GM18498 (cell line): ENCODE data around the gene CCDC183.
"Not testable (repeated sequence)": the region's sequence is repeated elsewhere in the genome, so short reads cannot be mapped to it uniquely, and the experiment has no call there.

Experiments used
- ATAC-seq: cut with Tn5 transposase; IDR thresholded peaks from one replicate; pipeline ENCODE4 v1.9.1; 2021; ENCODE audit warnings: mild to moderate bottlenecking, moderate library complexity; ENCODE audit not compliant: unreplicated experiment

Gene CCDC183

DNA sequence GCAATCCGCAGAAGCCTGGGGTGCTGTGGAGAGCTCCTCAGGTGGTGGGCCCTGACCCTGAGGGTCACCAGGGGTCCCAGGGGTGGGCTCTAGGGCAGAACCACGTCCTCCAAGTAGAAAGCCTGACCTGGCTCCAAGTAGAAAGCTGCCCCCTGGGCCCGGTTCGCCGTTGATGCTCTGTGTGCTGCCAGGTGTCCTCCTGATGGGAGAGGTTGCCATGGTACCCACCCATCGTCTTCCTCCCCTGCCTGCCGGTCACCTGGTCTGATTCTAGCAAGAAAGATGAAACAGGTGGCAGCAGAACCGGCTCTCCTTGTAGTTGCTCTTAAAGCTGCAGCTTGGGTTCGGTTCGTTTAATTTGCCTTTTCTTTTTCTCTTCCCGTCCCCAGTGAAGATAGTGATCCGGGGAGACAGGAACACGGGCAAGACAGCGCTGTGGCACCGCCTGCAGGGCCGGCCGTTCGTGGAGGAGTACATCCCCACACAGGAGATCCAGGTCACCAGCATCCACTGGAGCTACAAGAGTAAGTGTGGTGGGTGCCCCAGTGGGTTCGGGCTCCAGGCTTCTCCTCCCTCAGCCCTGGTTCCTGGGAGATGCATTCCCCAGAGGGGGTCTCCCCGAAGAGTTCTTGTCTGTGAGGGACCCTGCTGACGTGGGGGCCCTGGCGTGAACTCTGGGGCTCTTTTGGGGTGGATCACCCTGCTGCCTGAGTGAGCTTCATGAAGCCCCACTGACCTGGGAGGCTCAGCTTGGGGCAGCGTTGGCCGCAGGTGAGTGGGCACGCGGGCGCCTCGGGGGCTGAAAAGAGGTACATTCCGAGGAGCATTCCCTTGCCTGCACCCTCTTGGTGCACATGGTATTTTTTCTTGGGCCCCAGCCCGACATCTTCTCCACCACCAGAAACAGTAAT lies 27.3 kb downstream of the CCDC183 start:
- ATAC-seq: no peak

- ATAC-seq: no peak
These were observed 28.5 kb downstream of the CCDC183 start for GRCh38 chr9:136824496-136825225.

DNA sequence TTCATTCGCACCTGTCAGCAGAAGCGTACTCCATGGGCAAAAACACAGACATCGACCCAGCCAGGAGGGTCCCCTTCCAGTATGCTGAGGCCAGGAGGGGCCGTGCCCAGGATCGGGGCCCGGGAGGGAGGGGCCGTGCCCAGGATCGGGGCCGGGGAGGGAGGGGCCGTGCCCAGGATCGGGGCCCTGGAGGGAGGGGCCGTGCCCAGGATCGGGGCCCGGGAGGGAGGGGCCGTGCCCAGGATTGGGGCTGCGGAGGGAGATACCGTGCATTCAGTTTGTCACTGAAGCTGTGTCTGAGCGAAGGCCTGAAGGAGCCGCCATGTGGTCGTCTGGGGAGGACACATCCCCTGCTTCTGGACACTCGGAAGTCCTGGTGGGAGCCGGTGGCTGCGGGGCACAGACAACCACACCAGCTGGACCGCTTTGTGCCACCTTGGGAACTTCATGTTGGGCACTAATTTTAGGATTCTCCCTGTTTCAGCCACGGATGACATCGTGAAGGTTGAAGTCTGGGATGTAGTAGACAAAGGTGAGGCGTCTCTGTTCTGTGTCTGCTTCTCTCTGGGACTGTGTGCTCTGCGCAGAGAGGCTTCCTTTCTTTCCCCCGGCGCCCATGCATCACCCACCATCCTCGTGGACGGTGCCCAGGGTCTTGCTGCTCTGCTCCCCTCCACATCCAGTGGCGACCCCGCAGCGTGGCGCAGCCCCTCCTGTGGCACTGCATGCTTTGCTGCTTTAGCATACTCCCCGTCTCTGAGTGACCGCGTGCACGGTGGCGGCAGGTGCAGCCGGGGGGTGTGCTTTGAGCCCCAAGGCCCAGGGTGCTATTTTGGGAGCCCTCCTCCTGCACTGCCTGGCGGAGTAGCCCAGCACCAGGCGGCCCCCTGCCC lies 29.4 kb downstream of the CCDC183 start:
- no peak for ATAC-seq

DNA sequence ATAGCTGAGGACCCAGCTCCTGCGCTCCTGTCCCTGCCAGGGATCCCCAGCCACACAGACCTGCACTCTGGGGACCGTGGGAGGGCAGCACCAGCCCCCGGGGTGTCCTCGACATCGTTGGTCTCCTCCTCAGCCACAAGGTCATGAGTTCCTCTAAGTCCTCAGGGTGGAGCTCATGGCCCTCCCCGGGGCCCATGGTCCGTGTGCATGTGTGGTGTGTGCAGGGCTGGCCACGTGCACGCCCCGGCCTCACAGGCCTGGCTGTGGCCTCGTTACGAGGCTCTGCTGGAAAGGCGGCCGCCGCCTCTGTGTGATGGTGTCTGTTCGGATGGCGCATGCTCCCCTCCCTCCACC lies 30.0 kb downstream of the CCDC183 start:
- no peak for ATAC-seq

GRCh38 chr9:136826703-136827582 lies 30.8 kb downstream of the CCDC183 start:
- ATAC-seq: no peak

GRCh38 chr9:136827794-136828473 lies 31.8 kb downstream of the CCDC183 start:
- ATAC-seq: no peak

- ATAC-seq: no peak
These were observed 32.5 kb downstream of the CCDC183 start for GRCh38 chr9:136828474-136829140.

DNA sequence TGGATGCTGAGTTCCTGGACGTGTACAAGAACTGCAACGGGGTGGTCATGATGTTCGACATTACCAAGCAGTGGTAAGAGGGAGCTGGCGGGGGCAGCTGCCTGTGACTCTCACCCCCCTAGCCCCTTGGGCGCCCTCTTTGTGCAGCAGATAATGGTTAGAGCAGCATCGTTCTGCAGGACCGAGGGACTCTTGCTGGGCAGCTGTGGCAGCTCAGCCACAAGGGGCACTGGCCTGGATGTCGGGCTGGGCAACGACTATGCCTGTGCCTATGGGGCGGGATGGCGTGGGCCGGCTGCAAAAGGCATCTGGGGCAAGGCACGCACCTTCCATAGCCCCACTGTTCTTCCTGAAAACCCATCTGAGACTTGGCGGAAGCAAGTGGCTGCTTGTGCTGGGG lies 33.3 kb downstream of the CCDC183 start:
- ATAC-seq: no peak

DNA sequence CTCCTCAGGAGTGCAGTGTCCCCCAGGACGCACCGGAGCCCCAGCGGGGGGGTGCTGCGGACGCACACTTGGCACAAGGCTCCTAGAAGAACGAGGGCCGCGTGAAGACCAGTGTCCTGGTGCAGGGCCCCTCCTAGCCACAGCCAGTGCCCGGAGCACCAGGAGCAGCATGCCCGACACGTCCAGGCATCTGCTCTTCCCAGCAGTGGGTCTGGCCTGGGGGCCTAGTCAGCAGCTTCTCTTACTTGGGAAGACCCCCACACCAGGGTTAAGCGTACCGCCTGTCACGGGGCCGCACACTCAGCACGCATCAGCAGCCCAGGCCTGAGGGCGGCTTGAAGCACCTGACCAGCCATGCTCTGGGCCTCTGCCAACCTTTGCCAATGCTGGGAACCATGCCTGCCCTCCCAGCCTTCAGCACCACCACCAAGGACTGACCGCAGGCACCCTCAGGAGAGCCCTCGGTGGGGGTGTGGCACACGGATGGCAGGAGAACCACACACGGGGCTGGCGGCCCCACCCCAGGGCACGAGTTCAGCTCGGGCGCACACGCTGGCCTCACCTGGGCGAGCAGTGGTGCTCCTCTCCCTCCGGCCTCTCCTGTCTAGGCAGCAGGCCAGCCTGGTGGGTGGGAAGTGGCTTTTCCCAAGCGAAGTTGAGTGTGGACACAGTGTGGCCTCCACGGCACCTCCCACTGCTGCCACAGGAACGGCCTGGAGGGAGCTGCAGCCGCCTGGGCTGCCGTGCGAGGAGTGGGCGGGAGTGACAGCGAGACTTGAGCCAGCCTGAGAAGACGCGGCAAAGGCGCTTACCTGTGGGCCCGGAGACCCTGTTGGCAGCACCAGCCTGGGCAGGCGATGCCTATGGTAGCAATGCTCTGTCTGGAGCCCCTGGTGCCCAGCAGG lies 34.1 kb downstream of the CCDC183 start:
- no peak for ATAC-seq

DNA sequence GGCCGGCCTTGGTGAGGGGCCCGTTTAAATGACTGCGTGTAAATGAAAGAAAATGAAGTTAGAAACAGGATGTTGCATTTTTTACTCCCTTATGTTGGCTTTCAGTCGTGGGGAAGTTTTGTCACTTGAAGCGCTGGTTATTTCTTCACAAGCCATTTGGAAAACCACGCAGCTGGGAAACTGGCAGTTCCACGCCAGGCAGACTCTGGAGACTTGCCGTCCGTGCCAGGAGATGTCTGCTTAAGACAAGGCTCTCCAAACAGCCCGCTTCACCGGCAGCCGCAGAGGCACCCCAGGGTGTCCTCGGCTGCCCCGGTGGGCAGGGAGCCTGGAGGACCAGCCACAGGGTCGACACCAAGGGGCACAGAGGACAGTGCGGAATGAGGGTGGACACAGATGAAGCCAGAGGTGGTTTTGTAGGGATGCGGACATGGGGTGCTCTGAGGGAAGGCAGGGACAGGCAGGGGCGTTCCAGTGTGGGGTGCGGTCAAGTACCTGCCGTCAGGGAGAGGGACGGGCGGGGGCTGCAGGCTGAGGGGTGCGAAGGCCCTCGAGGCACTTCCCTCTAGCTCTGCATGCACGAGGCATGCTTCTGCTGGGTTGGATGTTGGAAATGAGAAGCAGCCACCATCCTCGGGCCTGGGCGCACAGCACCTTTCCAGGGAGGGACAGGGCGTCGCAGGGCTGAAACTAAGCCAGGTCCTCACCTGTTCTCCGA lies 35.0 kb downstream of the CCDC183 start:
- ATAC-seq: no peak

GRCh38 chr9:136831720-136832104 lies 35.6 kb downstream of the CCDC183 start:
- ATAC-seq: no peak

DNA sequence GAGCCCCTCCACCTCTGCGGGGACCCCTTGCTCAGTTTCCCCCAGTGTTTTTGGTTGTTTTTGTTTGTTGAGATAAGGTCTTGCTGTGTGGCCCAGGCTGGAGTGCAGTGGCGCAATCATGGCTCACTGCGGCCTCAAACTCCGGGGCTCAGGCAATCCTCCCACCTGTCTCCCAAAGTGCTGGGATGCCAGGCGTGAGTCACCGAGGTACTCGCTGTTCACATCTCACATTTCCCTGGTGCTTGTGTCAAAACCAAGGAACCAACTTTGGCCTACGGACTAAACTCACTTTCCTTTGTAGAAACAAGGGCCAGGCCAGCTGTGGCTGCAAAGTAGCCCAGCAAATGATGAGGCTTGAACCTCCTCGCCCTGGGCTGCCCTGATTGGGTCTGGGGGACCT lies 36.4 kb downstream of the CCDC183 start:
- no peak for ATAC-seq

DNA sequence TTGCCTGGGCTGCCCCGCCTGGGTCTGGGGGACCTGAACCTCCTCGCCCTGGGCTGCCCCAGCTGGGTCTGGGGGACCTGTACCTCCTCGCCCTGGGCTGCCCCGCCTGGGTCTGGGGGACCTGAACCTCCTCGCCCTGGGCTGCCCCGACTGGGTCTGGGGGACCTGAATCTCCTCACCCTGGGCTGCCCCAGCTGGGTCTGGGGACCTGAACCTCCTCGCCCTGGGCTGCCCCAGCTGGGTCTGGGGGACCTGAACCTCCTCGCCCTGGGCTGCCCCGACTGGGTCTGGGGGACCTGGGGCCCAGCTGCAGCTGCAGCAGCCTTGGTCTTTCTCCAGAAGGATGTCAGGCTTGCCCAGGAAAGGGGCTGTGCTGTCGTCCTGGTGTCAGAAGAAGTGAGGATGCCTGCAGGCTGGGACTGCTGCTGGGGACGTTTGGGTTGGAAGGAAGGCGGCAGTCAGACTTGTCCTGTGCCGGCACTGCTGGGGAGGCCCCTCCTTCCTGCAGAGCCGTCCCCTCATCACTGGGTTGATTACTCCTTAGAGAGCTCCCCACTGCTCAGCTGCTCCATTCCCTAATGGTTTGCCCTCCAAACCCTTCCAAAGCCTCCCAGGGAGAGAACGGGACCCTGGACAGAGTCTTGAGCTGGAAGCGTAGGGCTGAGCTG lies 37.4 kb downstream of the CCDC183 start:
- ATAC-seq: not testable (repeated sequence)

- no peak for ATAC-seq
These were observed 39.2 kb downstream of the CCDC183 start for GRCh38 chr9:136835162-136835931.

DNA sequence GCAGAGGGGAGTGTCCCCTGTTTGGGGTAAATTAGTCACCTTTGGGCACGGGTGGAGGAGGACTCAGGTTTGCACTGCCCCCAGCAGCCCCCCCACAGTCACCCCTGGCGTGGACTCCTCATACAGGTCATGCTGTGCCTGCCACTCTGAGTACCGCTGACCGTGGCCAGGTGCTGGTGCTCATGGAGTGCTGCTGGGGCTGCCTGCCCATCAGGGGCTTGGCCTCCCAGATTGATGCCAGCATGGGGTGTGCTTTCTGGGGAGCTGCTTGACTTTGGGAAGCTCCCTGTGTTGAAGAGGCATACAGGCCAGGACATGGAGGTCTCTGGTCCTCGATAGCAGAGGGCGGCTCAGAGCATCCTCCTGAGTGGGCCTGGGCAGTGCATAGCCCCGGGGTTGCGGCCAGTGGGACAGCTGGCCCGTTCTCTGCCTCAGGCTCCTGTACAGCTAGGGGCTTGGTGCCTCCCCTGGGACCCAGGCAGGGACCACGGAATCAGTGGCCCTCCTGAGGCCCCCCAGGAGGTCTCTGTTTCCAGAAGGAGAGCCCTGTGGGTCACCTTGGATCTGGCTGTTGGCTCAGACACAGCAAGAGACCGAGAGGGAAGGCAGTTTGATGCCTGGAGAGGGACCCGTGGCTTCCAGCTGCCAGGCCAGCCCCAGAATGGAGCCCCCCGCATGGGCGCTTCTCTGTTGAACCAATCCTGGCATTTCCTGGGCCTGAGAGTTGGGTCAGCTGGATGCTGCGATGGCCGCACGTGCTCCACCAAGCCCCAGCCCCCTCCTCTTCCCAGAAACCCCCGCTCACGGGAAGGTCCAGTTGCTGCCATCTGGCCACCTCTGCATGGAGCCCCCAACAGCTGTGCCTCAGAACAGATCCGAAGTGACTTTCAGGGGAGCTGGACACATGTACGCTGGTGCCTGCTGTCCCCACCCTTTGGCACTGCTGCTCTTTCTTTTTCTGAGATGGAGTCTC lies 40.1 kb downstream of the CCDC183 start:
- ATAC-seq: no peak
